Adrenal gland (tissue), 5 donors: ENCODE results near the gene SCN10A.

Source experiments
- CTCF ChIP-seq, 6 experiments: fragments of 450-650 bp in 4 of 6; fragments of 200-600 bp in 2 of 6; sonication (generic) in 1 of 6; IDR thresholded peaks; 1 replicate in 5 of 6; 2 replicates in 1 of 6; pipeline versions ENCODE4 v1.5.1 to v1.8.0; 2016 to 2021; ENCODE audit warnings: antibody characterized with exemption in 6 of 6, mild to moderate bottlenecking in 2 of 6, moderate library complexity in 1 of 6
- POLR2A ChIP-seq, 2 donors: fragments of 450-650 bp; IDR thresholded peaks; one replicate each; pipeline ENCODE4 v1.6.1; 2017; ENCODE audit warnings: antibody characterized with exemption in 2 of 2, mild to moderate bottlenecking in 2 of 2, moderate library complexity in 1 of 2
- donor health status: DM: no; HTN: no; CAD: no.

GRCh38 chr3:38698760-38699159, 117.3 kb downstream of the SCN10A start:
- TF ChIP-seq CTCF (IDR thresholded peaks at IDR 0.05), result no peak
- no peak for TF ChIP-seq POLR2A (IDR thresholded peaks at IDR 0.05)
